MG63 (cell line): ENCODE results near the gene CABP5. TPM values are rescaled to one million over a fixed set of nuclear protein-coding genes. Genes with fewer than 3 reads are reported as not detected.

Source experiments
- DNase-seq: peaks from one replicate; pipeline ENCODE4 v3.0.0-alpha.2; 2020
- H3K27me3 ChIP-seq: fragments of 250-450 bp; sonication (Bioruptor Pico); 2 replicates; pipeline ENCODE4 v1.5.1; 2020; ENCODE audit warnings: mild to moderate bottlenecking, moderate library complexity
- H3K36me3 ChIP-seq: fragments of 250-450 bp; sonication (Bioruptor Pico); 2 replicates; pipeline ENCODE4 v1.5.1; 2020; ENCODE audit warnings: mild to moderate bottlenecking, moderate library complexity
- H3K4me3 ChIP-seq: fragments of 250-450 bp; sonication (Bioruptor Pico); 2 replicates; pipeline ENCODE4 v1.5.1; 2020; ENCODE audit warnings: mild to moderate bottlenecking, moderate library complexity
- H3K9me3 ChIP-seq: fragments of 250-450 bp; sonication (Bioruptor Pico); 2 replicates; pipeline ENCODE4 v1.5.1; 2020; ENCODE audit warnings: mild to moderate bottlenecking, moderate library complexity
- total RNA-seq: library from RNA; depleted of rRNA; stranded (reverse); fragments of >200 nt; shearing (Covaris generic); gene quantifications from 2 replicates; pipeline ENCODE4 v1.2.3, GENCODE V29; 2014; ENCODE audit warnings: low replicate concordance; rRNA removed

The CABP5 gene
- total RNA-seq, 1 experiment from 2014 or later = not detected

GRCh38 chr19:47996230-47996727 lies 47.6 kb downstream of the CABP5 start:
- no peak overlapping the region for H3K4me3 ChIP-seq
- H3K9me3 ChIP-seq = no peaks in the 10 kb centered on the region; the same call in 1 of the 2 replicates
- no peaks in the 10 kb centered on the region; the same call in 1 of the 2 replicates for H3K27me3 ChIP-seq
- no peak for DNase-seq
- no peaks in the 10 kb centered on the region for H3K36me3 ChIP-seq

- no peaks in the 10 kb centered on the region; the same call in 1 of the 2 replicates for H3K27me3 ChIP-seq
- no peaks in the 10 kb centered on the region; the same call in 1 of the 2 replicates for H3K9me3 ChIP-seq
- no peaks in the 10 kb centered on the region for H3K36me3 ChIP-seq
- no peak within 1 kb of the TSS for H3K4me3 ChIP-seq
- no peak for DNase-seq
These were observed 49.6 kb downstream of the CABP5 start, which contains the start of gene ELSPBP1 for GRCh38 chr19:47994209-47994802. Gene ELSPBP1 (plus strand): TSS chr19:47994632. CDS start chr19:48008668, 14,036 bp downstream.

GRCh38 chr19:47992070-47992469 lies 51.8 kb downstream of the CABP5 start, which contains the start of gene BSPH1:
Gene BSPH1 (minus strand): TSS chr19:47992170. CDS start chr19:47992081, 89 bp downstream.
- no peak for DNase-seq
- no peaks in the 10 kb centered on the region for H3K9me3 ChIP-seq
- no peaks in the 10 kb centered on the region; the same call in 1 of the 2 replicates for H3K27me3 ChIP-seq
- peak within 1 kb of the TSS; percentile 15 for H3K4me3 ChIP-seq
- no peaks in the 10 kb centered on the region for H3K36me3 ChIP-seq

DNA sequence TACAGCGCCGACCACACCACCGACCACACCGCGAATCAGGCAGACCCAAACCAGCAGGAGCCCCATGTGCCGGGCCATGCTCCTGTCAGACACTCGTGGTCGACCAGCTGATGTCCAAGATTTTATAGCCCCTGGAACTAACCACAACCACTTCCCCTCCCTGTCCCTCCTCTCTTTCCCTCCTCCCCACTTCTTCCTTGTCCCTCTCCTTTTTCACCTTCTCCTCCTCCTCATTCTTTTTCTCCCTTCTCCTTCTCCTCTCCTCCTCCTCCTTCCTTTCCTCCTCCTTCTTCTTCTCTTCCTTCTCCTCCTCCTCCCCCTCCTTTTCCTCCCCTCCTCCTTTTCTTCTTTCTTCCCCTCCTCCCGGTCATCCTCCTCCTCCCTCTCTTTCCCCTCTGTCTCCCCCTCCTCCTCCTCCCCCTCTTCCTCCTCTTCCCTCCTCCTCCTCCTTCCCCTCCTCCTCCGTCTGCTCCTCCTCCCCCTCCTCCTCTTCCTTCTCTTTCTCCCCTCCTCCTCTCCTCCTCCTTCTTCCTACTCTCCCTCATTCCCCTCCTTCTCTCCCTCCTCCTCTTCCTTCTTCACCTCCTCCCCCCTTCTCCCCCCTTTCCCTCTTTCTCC lies 52.6 kb downstream of the CABP5 start:
- peak; percentile 20 for DNase-seq
- Histone ChIP-seq H3K9me3 (no peaks in the 10 kb centered on the region), H3K36me3 (no peaks in the 10 kb centered on the region), H3K27me3 (no peaks in the 10 kb centered on the region; the same call in 1 of the 2 replicates), H3K4me3 (peak overlapping the region; percentile 15)

Other genes starting within 250 kb of the CABP5 start
- gene TPRX1, start 239.5 kb downstream of the CABP5 start, total RNA-seq = not detected in 2 replicates
- gene CRX, start 222.1 kb downstream of the CABP5 start, total RNA-seq = not detected in 2 replicates
- not detected in 2 replicates for gene TPRX2, start 184.8 kb downstream of the CABP5 start, total RNA-seq
- not detected in 2 replicates for gene SULT2A1, start 157.8 kb downstream of the CABP5 start, total RNA-seq
- gene BSPH1, start 51.9 kb downstream of the CABP5 start, total RNA-seq = not detected in 2 replicates
- gene ELSPBP1, start 49.4 kb downstream of the CABP5 start, total RNA-seq = not detected in 2 replicates
- gene PLA2G4C, start 66.7 kb upstream of the CABP5 start, total RNA-seq = 8.9 and 17.7 TPM in 2 replicates
- gene LIG1, start 126.3 kb upstream of the CABP5 start, total RNA-seq = 37.7 and 98.0 TPM in 2 replicates
- gene ZSWIM9, start 126.6 kb upstream of the CABP5 start, total RNA-seq = 0.86 and 1.5 TPM in 2 replicates
- 8.3 and 17.5 TPM in 2 replicates for gene CARD8, start 211.8 kb upstream of the CABP5 start, total RNA-seq
- gene ZNF114, start 226.0 kb upstream of the CABP5 start, total RNA-seq = not detected in 2 replicates